ENCODE results near the gene TBC1D8B. TPM values are rescaled to one million over a fixed set of nuclear protein-coding genes. Genes with fewer than 3 reads are reported as not detected.

Gene TBC1D8B
- total RNA-seq, result 12.8 and 13.0 TPM in 2 replicates

DNA sequence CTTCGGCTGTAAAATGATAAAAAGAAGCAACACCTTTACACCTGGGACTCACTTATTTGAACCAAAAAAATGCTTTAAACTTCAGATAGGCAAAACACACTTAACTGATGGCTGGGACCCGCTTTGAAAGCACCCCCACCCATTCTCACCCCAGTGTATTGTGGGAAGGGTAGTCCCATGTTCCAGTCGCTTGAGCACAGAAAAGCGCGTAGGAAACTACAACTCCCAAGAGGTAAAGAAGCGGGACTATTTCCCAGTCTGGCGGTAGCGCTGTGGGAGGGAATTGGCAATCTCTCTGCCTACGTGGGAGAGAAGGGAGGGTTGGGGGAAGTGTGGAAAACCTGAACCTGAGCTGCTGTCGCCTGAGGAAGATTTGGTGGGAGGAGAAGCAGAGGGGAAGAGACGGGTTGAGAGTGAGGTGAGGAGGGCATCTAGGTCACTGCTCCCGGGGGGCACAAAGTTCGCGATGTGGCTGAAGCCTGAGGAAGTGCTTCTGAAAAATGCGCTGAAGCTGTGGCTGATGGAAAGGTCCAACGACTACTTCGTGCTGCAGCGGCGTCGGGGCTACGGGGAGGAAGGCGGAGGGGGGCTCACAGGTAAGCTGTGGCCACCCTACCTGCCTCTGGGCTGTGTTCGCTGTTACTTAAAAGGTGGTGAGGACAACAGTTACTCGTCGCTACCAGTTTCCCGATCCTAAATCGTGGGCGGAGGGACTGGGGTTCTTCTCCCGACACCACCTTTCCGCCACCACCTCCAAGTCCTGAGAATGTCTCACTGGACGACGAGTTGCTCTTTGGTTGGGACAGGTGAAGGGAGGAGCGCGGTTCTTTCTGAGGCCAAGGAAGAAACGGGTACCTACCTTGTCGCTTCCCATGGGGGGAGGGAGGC is at the start of gene TBC1D8B:
TBC1D8B (plus strand) TSS at position 286 of the 888 bp plus-strand sequence; CDS start at position 467, 181 bp downstream.

DNA sequence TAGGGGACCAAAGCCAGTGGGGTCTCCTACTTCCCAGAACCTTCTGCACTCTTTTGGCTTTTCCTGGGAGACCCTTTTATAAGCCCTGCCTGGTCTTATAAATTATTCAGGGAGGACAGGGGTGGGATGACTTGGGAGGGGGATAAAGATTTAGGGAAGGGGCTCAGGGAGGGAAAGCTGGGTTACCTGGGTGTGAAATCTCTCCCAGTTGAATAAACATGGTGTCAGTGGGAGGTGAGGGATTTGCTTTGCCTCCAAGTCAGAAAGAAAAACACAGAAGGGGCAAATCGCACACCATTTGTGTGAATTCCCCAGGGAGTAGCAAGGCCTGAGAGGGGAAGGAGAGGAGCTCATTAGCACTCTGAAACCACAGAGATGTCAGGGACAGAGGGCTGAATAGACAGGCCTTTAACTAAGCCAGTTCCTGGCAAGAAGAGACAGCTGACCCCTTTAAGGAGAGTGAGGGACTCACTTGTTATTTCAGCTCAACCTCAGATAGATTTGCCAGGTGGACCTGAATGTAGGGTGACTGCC is 100.9 kb downstream of the TBC1D8B start, which contains the start of gene RIPPLY1:
RIPPLY1 (minus strand) TSS at position 51 of the 534 bp plus-strand sequence. CDS start 54 bp downstream, outside the sequence.

DNA sequence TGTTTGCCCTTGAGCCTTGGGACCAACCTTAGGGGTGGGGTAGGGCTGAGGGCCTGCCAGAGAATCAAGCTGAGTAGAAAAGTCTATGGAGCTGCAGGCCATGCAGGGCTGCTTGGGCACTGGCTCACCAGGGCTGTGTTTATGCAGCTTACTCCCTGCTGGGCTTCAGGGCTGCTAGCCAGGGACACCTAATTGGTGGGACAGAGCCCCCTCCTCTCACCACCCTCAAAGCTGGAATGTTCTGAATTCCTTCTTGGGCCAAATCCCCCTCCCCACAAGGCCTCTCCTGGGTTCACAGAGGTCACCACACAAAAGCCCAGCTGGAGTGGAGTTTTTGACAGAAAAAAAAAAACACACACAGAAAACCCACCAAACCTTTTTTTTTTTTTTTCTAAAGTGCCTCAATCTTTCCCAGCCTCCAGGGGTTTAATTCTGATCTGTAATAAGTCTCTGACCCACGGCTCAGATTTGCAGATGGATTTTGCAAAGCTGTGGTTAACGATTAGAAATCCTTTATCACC is 117.5 kb downstream of the TBC1D8B start, which contains the start of gene CLDN2:
CLDN2 (plus strand) TSS at position 471 of the 521 bp plus-strand sequence. CDS start 7,827 bp downstream, outside the sequence.

Other genes with a start within 250 kb of the TBC1D8B start
- gene RADX, start 190.7 kb upstream of the TBC1D8B start, total RNA-seq, result 0.16 TPM in 1 of 2 replicates, not detected in the other
- not detected in 2 replicates for gene RNF128, start 76.0 kb upstream of the TBC1D8B start, total RNA-seq
- gene RIPPLY1, start 100.7 kb downstream of the TBC1D8B start, total RNA-seq, result not detected in 2 replicates
- not detected in 2 replicates for gene CLDN2, start 117.7 kb downstream of the TBC1D8B start, total RNA-seq
- 13.0 and 15.6 TPM in 2 replicates for gene MORC4, start 197.5 kb downstream of the TBC1D8B start, total RNA-seq